WTC11 (cell line): Measurements from ENCODE around the gene LY6G6C. TPM values are rescaled to one million over a fixed set of nuclear protein-coding genes. Genes with fewer than 3 reads are reported as not detected.

Experiments
- ATAC-seq: fragments of 200-7000 bp; cut with Tn5 transposase; 2 replicates; pipeline ENCODE4 v1.10.0; 2021; ENCODE audit warnings: mild to moderate bottlenecking, moderate library complexity
- CTCF ChIA-PET: fragments of 300-600 bp; sonication (Branson Sonifier 250); formaldehyde crosslinking; loops from one replicate; lab custom pipeline; 2021; ENCODE audit warnings: antibody characterized with exemption; lab: Charles Lee
- POLR2A ChIA-PET: fragments of 350-600 bp; sonication (Branson Sonifier 250); formaldehyde crosslinking; loops from one replicate; lab custom pipeline; 2021; ENCODE audit warnings: antibody characterized with exemption; lab: Charles Lee
- DNase-seq: peaks from one replicate; pipeline ENCODE4 v3.0.0; 2021; ENCODE audit warnings: low spot score
- H3K27ac Mint-ChIP-seq: 2 replicates; pipeline ENCODE4 v1.8.0; 2021; ENCODE audit warnings: mixed read lengths
- H3K27me3 Mint-ChIP-seq: 2 replicates; pipeline ENCODE4 v1.8.0; 2021; ENCODE audit warnings: low read depth, mild to moderate bottlenecking, moderate library complexity, mixed read lengths
- H3K36me3 Mint-ChIP-seq: 2 replicates; pipeline ENCODE4 v1.8.0; 2021; ENCODE audit warnings: mixed read lengths
- H3K4me1 Mint-ChIP-seq: 2 replicates; pipeline ENCODE4 v1.8.0; 2022; ENCODE audit warnings: mixed read lengths
- H3K4me3 Mint-ChIP-seq: 2 replicates; pipeline ENCODE4 v1.8.0; 2021; ENCODE audit warnings: mild to moderate bottlenecking, moderate library complexity, mixed read lengths
- H3K9me3 Mint-ChIP-seq: 2 replicates; pipeline ENCODE4 v1.8.0; 2021; ENCODE audit warnings: mixed read lengths
- JAZF1 ChIP-seq: fragments of 250-450 bp; sonication (Bioruptor Pico); IDR thresholded peaks from 2 replicates; pipeline ENCODE4 v1.9.0; 2021; ENCODE audit warnings: moderate library complexity, mild to moderate bottlenecking, inconsistent platforms
- NFYB ChIP-seq: sonication (generic); formaldehyde crosslinking; conservative IDR thresholded peaks from 2 replicates; pipeline ENCODE4 v1.8.0; 2022; ENCODE audit warnings: low read depth, missing genetic modification reagents
- ZNF281 ChIP-seq: sonication (generic); formaldehyde crosslinking; IDR thresholded peaks from 2 replicates; pipeline ENCODE4 v1.8.0; 2023; ENCODE audit warnings: mild to moderate bottlenecking, missing genetic modification reagents
- ZSCAN18 ChIP-seq: fragments of 250-450 bp; sonication (Bioruptor Pico); IDR thresholded peaks from 2 replicates; pipeline ENCODE4 v2.1.2; 2022; ENCODE audit warnings: mild to moderate bottlenecking, moderate library complexity
- microRNA-seq: library from miRNA; unstranded; fragments of <30 nt; microRNA quantifications from one replicate; pipeline ENCODE4 v1.2.0, GENCODE V29; 2022; ENCODE audit warnings: borderline number of aligned reads
- total RNA-seq: library from RNA; stranded (reverse); gene quantifications from 3 replicates; pipeline ENCODE4 v1.2.3, GENCODE V29; 2021

The LY6G6C gene
- total RNA-seq, 1 experiment from 2014 or later = 0.35 TPM

- no peaks in the 10 kb centered on the region for H3K27me3 Mint-ChIP-seq
- H3K27ac Mint-ChIP-seq = no peak within 1 kb of the TSS
- no peak for DNase-seq
These were observed 51.9 kb downstream of the LY6G6C start, which contains the start of gene LY6G5B for GRCh38 chr6:31669676-31670075. Gene LY6G5B, plus strand, starts transcription at chr6:31669976. Its CDS starts 975 bp downstream, at chr6:31670951.

More at GRCh38 chr6:31669676-31670075, 51.9 kb downstream of the LY6G6C start, which contains the start of gene LY6G5B:
- no peak for ATAC-seq
- ChIA-PET POLR2A (no interaction called here), CTCF (interaction anchor here (0.8 to 1.9 kb wide), 2 partner anchors 72 to 100 kb away, joined by 4 read pairs; no protein-coding TSS in a partner anchor)
- Mint-ChIP-seq H3K9me3 (no peaks in the 10 kb centered on the region), H3K36me3 (peaks cover 61% of the 10 kb centered on the region), H3K4me1 (peaks cover 12% of the 10 kb centered on the region), H3K4me3 (no peak within 1 kb of the TSS)
- no peak for TF ChIP-seq ZSCAN18
- no peak for TF ChIP-seq JAZF1 (CRISPR knock-in tag)
- TF ChIP-seq ZNF281 = no peak
- no peak for TF ChIP-seq NFYB (CRISPR knock-in tag)

Small RNA genes within 50 kb of the gene (microRNA-seq; reads per million reads assigned to microRNA genes)
- not detected for gene MIR4646

Other genes starting within 250 kb of the LY6G6C start
- 26.9 to 37.0 TPM (median 27.0 TPM) in 3 replicates for gene MICB, start 223.6 kb downstream of the LY6G6C start, total RNA-seq
- gene MCCD1, start 192.8 kb downstream of the LY6G6C start, total RNA-seq = not detected in 3 replicates
- gene DDX39B, start 179.7 kb downstream of the LY6G6C start, total RNA-seq = 704 to 738 TPM (median 712 TPM) in 3 replicates
- gene ATP6V1G2, start 175.1 kb downstream of the LY6G6C start, total RNA-seq = 2.7 to 4.1 TPM (median 4.0 TPM) in 3 replicates
- gene NFKBIL1, start 174.1 kb downstream of the LY6G6C start, total RNA-seq = 14.9 to 19.5 TPM (median 17.1 TPM) in 3 replicates
- gene LTA, start 149.5 kb downstream of the LY6G6C start, total RNA-seq = 0.46 to 1.2 TPM (median 0.87 TPM) in 3 replicates
- 0.23 to 0.46 TPM (median 0.31 TPM) in 3 replicates for gene TNF, start 146.2 kb downstream of the LY6G6C start, total RNA-seq
- 1.0 to 1.5 TPM (median 1.3 TPM) in 3 replicates for gene LTB, start 139.3 kb downstream of the LY6G6C start, total RNA-seq
- 0.34 to 0.66 TPM in 2 of 3 replicates, not detected in the other for gene LST1, start 135.5 kb downstream of the LY6G6C start, total RNA-seq
- gene NCR3, start 128.7 kb downstream of the LY6G6C start, total RNA-seq = not detected in 3 replicates
- gene AIF1, start 106.5 kb downstream of the LY6G6C start, total RNA-seq = 5.4 to 8.5 TPM (median 7.1 TPM) in 3 replicates
- 372 to 381 TPM (median 373 TPM) in 3 replicates for gene PRRC2A, start 101.0 kb downstream of the LY6G6C start, total RNA-seq
- gene BAG6, start 69.1 kb downstream of the LY6G6C start, total RNA-seq = 366 to 410 TPM (median 396 TPM) in 3 replicates
- 3.5 to 4.6 TPM (median 4.3 TPM) in 3 replicates for gene APOM, start 65.9 kb downstream of the LY6G6C start, total RNA-seq
- gene C6orf47, start 61.0 kb downstream of the LY6G6C start, total RNA-seq = 14.0 to 16.3 TPM (median 14.3 TPM) in 3 replicates
- 24.3 to 29.1 TPM (median 26.4 TPM) in 3 replicates for gene GPANK1, start 56.7 kb downstream of the LY6G6C start, total RNA-seq
- 153 to 183 TPM (median 161 TPM) in 3 replicates for gene CSNK2B, start 55.7 kb downstream of the LY6G6C start, total RNA-seq
- gene LY6G5B, start 51.8 kb downstream of the LY6G6C start, total RNA-seq = 10.7 to 15.7 TPM (median 11.0 TPM) in 3 replicates
- gene LY6G5C, start 40.7 kb downstream of the LY6G6C start, total RNA-seq = 0.98 to 1.6 TPM (median 1.0 TPM) in 3 replicates
- gene ABHD16A, start 18.4 kb downstream of the LY6G6C start, total RNA-seq = 28.6 to 30.3 TPM (median 29.8 TPM) in 3 replicates
- not detected in 3 replicates for gene LY6G6F, start 14.9 kb downstream of the LY6G6C start, total RNA-seq
- not detected in 3 replicates for gene LY6G6D, start 6.4 kb downstream of the LY6G6C start, total RNA-seq
- 0.09 to 0.11 TPM (median 0.11 TPM) in 3 replicates for gene MPIG6B, start 1.6 kb upstream of the LY6G6C start, total RNA-seq
- gene DDAH2, start 7.6 kb upstream of the LY6G6C start, total RNA-seq = 62.2 to 67.3 TPM (median 65.8 TPM) in 3 replicates
- gene CLIC1, start 14.8 kb upstream of the LY6G6C start, total RNA-seq = 229 to 244 TPM (median 230 TPM) in 3 replicates
- 43.1 to 62.3 TPM (median 56.1 TPM) in 3 replicates for gene MSH5, start 18.3 kb upstream of the LY6G6C start, total RNA-seq
- 13.3 to 16.9 TPM (median 13.7 TPM) in 3 replicates for gene SAPCD1, start 40.9 kb upstream of the LY6G6C start, total RNA-seq
- gene VWA7, start 55.6 kb upstream of the LY6G6C start, total RNA-seq = 1.2 to 1.8 TPM (median 1.4 TPM) in 3 replicates
- 147 to 177 TPM (median 161 TPM) in 3 replicates for gene VARS1, start 74.0 kb upstream of the LY6G6C start, total RNA-seq
- 104 to 121 TPM (median 119 TPM) in 3 replicates for gene LSM2, start 85.2 kb upstream of the LY6G6C start, total RNA-seq
- 1.2 to 2.1 TPM (median 1.9 TPM) in 3 replicates for gene HSPA1L, start 93.5 kb upstream of the LY6G6C start, total RNA-seq
- 57.2 to 80.1 TPM (median 75.8 TPM) in 3 replicates for gene HSPA1A, start 93.8 kb upstream of the LY6G6C start, total RNA-seq
- gene HSPA1B, start 106.0 kb upstream of the LY6G6C start, total RNA-seq = 75.3 to 105 TPM (median 96.4 TPM) in 3 replicates
- gene NEU1, start 141.1 kb upstream of the LY6G6C start, total RNA-seq = 42.6 to 44.8 TPM (median 42.8 TPM) in 3 replicates
- gene SLC44A4, start 157.3 kb upstream of the LY6G6C start, total RNA-seq = 3.1 to 3.5 TPM (median 3.5 TPM) in 3 replicates
- 137 to 169 TPM (median 168 TPM) in 3 replicates for gene EHMT2, start 176.0 kb upstream of the LY6G6C start, total RNA-seq
- gene ZBTB12, start 180.3 kb upstream of the LY6G6C start, total RNA-seq = 24.0 to 46.2 TPM (median 44.1 TPM) in 3 replicates
- 1.3 TPM in 3 replicates for gene C2, start 206.0 kb upstream of the LY6G6C start, total RNA-seq
- 1.4 to 2.7 TPM (median 1.4 TPM) in 3 replicates for gene CFB, start 224.3 kb upstream of the LY6G6C start, total RNA-seq
- 73.8 to 88.7 TPM (median 79.0 TPM) in 3 replicates for gene NELFE, start 237.2 kb upstream of the LY6G6C start, total RNA-seq
- 80.0 to 84.0 TPM (median 81.8 TPM) in 3 replicates for gene SKIC2, start 237.4 kb upstream of the LY6G6C start, total RNA-seq